ENCODE measurements around the gene THBS3.

DNA sequence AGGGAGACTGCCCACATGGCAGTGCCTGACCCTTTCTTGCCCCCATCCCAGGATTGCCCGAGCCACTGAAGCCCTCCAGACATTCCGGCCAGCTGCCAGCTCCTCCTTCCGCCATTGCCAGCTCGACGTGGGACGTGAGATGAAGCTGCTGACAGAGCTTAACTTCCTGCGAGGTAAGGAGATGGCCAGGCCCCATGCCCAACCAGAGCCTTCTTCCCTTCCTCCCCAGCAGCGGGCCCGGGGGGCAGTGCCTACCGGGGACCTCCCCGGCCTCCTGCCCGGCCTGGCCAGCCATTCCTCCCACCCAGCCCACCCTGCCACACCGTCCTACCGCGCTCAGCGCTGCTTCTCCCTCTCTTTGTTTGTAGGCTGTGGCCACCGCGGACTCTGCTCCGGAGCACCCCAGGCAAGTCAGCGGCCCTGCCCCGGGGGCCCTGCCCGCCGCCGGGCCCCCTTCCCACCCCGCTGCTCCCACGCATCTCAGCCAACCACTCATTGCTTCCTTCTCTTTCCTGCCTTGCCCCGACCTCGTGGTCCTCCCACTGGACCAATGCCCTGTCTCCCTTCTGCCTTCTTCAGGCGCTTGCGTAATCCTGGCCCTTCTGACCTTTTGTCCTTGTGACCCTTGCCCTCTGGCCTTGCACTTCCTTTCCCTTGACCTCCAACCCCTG is 29.1 kb downstream of the THBS3 start:
- TF ChIP-seq, protein P1, sequence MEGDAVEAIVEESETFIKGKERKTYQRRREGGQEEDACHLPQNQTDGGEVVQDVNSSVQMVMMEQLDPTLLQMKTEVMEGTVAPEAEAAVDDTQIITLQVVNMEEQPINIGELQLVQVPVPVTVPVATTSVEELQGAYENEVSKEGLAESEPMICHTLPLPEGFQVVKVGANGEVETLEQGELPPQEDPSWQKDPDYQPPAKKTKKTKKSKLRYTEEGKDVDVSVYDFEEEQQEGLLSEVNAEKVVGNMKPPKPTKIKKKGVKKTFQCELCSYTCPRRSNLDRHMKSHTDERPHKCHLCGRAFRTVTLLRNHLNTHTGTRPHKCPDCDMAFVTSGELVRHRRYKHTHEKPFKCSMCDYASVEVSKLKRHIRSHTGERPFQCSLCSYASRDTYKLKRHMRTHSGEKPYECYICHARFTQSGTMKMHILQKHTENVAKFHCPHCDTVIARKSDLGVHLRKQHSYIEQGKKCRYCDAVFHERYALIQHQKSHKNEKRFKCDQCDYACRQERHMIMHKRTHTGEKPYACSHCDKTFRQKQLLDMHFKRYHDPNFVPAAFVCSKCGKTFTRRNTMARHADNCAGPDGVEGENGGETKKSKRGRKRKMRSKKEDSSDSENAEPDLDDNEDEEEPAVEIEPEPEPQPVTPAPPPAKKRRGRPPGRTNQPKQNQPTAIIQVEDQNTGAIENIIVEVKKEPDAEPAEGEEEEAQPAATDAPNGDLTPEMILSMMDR (IDR thresholded peaks at IDR 0.05 in 8 of 11, conservative IDR thresholded peaks at IDR 0.05 in 3 of 11), result no peak
- TF ChIP-seq POLR2AphosphoS5 (IDR thresholded peaks at IDR 0.05), result peak; percentile 13 to 72 (median 37)
